Esophagus squamous epithelium (tissue), 4 donors: ENCODE measurements around the gene PLEKHA8.

Experiments used
- POLR2A ChIP-seq, 4 donors: fragments of 450-650 bp; IDR thresholded peaks; one replicate each; pipeline ENCODE4 v1.6.1; 2017; ENCODE audit warnings: antibody characterized with exemption in 4 of 4, mild to moderate bottlenecking in 4 of 4, moderate library complexity in 3 of 4
- TF ChIP-seq, protein P1 (sequence below), 6 experiments: fragments of 450-650 bp in 4 of 6; fragments of 200-600 bp in 2 of 6; sonication (generic) in 2 of 6; IDR thresholded peaks; one replicate each; pipeline ENCODE4 v1.5.1; 2016 to 2019; ENCODE audit warnings: antibody characterized with exemption in 6 of 6, mild to moderate bottlenecking in 4 of 6, moderate library complexity in 4 of 6

- TF ChIP-seq POLR2A (IDR thresholded peaks at IDR 0.05), result no peak
- TF ChIP-seq, protein P1, sequence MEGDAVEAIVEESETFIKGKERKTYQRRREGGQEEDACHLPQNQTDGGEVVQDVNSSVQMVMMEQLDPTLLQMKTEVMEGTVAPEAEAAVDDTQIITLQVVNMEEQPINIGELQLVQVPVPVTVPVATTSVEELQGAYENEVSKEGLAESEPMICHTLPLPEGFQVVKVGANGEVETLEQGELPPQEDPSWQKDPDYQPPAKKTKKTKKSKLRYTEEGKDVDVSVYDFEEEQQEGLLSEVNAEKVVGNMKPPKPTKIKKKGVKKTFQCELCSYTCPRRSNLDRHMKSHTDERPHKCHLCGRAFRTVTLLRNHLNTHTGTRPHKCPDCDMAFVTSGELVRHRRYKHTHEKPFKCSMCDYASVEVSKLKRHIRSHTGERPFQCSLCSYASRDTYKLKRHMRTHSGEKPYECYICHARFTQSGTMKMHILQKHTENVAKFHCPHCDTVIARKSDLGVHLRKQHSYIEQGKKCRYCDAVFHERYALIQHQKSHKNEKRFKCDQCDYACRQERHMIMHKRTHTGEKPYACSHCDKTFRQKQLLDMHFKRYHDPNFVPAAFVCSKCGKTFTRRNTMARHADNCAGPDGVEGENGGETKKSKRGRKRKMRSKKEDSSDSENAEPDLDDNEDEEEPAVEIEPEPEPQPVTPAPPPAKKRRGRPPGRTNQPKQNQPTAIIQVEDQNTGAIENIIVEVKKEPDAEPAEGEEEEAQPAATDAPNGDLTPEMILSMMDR (IDR thresholded peaks at IDR 0.05), result no peak
Observed at GRCh38 chr7:30148426-30148825, 120.2 kb downstream of the PLEKHA8 start.
